ENCODE data around the gene MMP25. TPM values are rescaled to one million over a fixed set of nuclear protein-coding genes. Genes with fewer than 3 reads are reported as not detected.
"Not testable (repeated sequence)": the region's sequence is repeated elsewhere in the genome, so short reads cannot be mapped to it uniquely, and the experiment has no call there.

Gene MMP25
- total RNA-seq, 1 donor from 2014 or later, result 0.89 TPM

GRCh38 chr16:3070608-3071111 lies 24.3 kb downstream of the MMP25 start:
- Histone ChIP-seq H3K79me2 (ENCODE audit: insufficient read depth, low read length) (no peaks in the 10 kb centered on the region), H3K4me1 (ENCODE audit: insufficient read depth, low read length) (peaks cover 1% of the 10 kb centered on the region), H3K27ac (ENCODE audit: low read depth, low read length) (no peak overlapping the region), H3K4me2 (ENCODE audit: low read length) (no peak overlapping the region), H3K4me3 (ENCODE audit: insufficient read depth, low read depth, low read length) (no peak overlapping the region), H3K9ac (ENCODE audit: low read length) (no peak overlapping the region), H4K20me1 (ENCODE audit: insufficient read depth, low read length) (no peaks in the 10 kb centered on the region), H3K9me3 (ENCODE audit: insufficient read depth, low read depth, low read length) (no peaks in the 10 kb centered on the region), H3K27me3 (ENCODE audit: insufficient read depth, low read length) (peaks cover 2% of the 10 kb centered on the region), H3K36me3 (ENCODE audit: insufficient read depth, low read length) (no peaks in the 10 kb centered on the region), H2AFZ (ENCODE audit: low read depth, low read length) (no peak overlapping the region)
- H3K9me3 Mint-ChIP-seq (ENCODE audit: unreplicated experiment), result peaks cover 6% of the 10 kb centered on the region
- FAIRE-seq (no peak), DNase-seq (ENCODE audit: low read depth) (no peak)
- peaks cover 6% of the 10 kb centered on the region for H3K36me3 Mint-ChIP-seq (ENCODE audit: low read depth, unreplicated experiment)
- H3K27me3 Mint-ChIP-seq (ENCODE audit: low read depth, unreplicated experiment), result peaks cover 32% of the 10 kb centered on the region
- no peak overlapping the region for H3K27ac Mint-ChIP-seq (ENCODE audit: unreplicated experiment)
- TF ChIP-seq EZH2 (IDR thresholded peaks at IDR 0.05; ENCODE audit: insufficient read depth, low read length) (no peak), CTCF (IDR thresholded peaks at IDR 0.05; ENCODE audit: insufficient read depth, low read depth, low read length) (no peak)
- peaks cover 3% of the 10 kb centered on the region for H3K4me1 Mint-ChIP-seq (ENCODE audit: low read depth, unreplicated experiment)
- H3K4me3 Mint-ChIP-seq (ENCODE audit: unreplicated experiment), result no peak overlapping the region

- Histone ChIP-seq H3K4me2 (ENCODE audit: low read length) (no peak overlapping the region), H3K36me3 (ENCODE audit: insufficient read depth, low read length) (no peaks in the 10 kb centered on the region), H3K9ac (ENCODE audit: low read length) (no peak overlapping the region), H3K79me2 (ENCODE audit: insufficient read depth, low read length) (no peaks in the 10 kb centered on the region), H3K9me3 (ENCODE audit: insufficient read depth, low read depth, low read length) (no peaks in the 10 kb centered on the region), H4K20me1 (ENCODE audit: insufficient read depth, low read length) (no peaks in the 10 kb centered on the region), H3K4me1 (ENCODE audit: insufficient read depth, low read length) (no peaks in the 10 kb centered on the region), H3K27ac (ENCODE audit: low read depth, low read length) (no peak overlapping the region), H3K27me3 (ENCODE audit: insufficient read depth, low read length) (peaks cover 2% of the 10 kb centered on the region), H2AFZ (ENCODE audit: low read depth, low read length) (no peak overlapping the region), H3K4me3 (ENCODE audit: insufficient read depth, low read depth, low read length) (no peak overlapping the region)
- no peak for TF ChIP-seq EZH2 (IDR thresholded peaks at IDR 0.05; ENCODE audit: insufficient read depth, low read length)
- TF ChIP-seq CTCF (IDR thresholded peaks at IDR 0.05; ENCODE audit: insufficient read depth, low read depth, low read length), result no peak
- Mint-ChIP-seq H3K4me3 (ENCODE audit: unreplicated experiment) (no peak overlapping the region), H3K9me3 (ENCODE audit: unreplicated experiment) (peaks cover 8% of the 10 kb centered on the region), H3K36me3 (ENCODE audit: low read depth, unreplicated experiment) (peaks cover 6% of the 10 kb centered on the region), H3K27ac (ENCODE audit: unreplicated experiment) (no peak overlapping the region), H3K27me3 (ENCODE audit: low read depth, unreplicated experiment) (peaks cover 35% of the 10 kb centered on the region), H3K4me1 (ENCODE audit: low read depth, unreplicated experiment) (peaks cover 3% of the 10 kb centered on the region)
- DNase-seq (ENCODE audit: low read depth), result no peak
- FAIRE-seq, result no peak
These were observed 25.3 kb downstream of the MMP25 start for GRCh38 chr16:3071655-3072054.

- Mint-ChIP-seq H3K27me3 (ENCODE audit: low read depth, unreplicated experiment) (peaks cover 37% of the 10 kb centered on the region), H3K9me3 (ENCODE audit: unreplicated experiment) (peaks cover 13% of the 10 kb centered on the region)
- FAIRE-seq; H3K79me2 ChIP-seq (ENCODE audit: insufficient read depth, low read length); H3K36me3 Mint-ChIP-seq (ENCODE audit: low read depth, unreplicated experiment); DNase-seq (ENCODE audit: low read depth); H4K20me1 ChIP-seq (ENCODE audit: insufficient read depth, low read length); H3K4me3 Mint-ChIP-seq (ENCODE audit: unreplicated experiment); H3K9ac ChIP-seq (ENCODE audit: low read length); H3K27me3 ChIP-seq (ENCODE audit: insufficient read depth, low read length); H3K4me1 ChIP-seq (ENCODE audit: insufficient read depth, low read length); H3K27ac ChIP-seq (ENCODE audit: low read depth, low read length); H3K4me2 ChIP-seq (ENCODE audit: low read length); H3K4me3 ChIP-seq (ENCODE audit: insufficient read depth, low read depth, low read length); H3K27ac Mint-ChIP-seq (ENCODE audit: unreplicated experiment); H2AFZ ChIP-seq (ENCODE audit: low read depth, low read length); H3K36me3 ChIP-seq (ENCODE audit: insufficient read depth, low read length); H3K9me3 ChIP-seq (ENCODE audit: insufficient read depth, low read depth, low read length); H3K4me1 Mint-ChIP-seq (ENCODE audit: low read depth, unreplicated experiment): not testable (repeated sequence)
These were observed 25.8 kb downstream of the MMP25 start for GRCh38 chr16:3072148-3072547.

GRCh38 chr16:3072576-3073263 lies 26.4 kb downstream of the MMP25 start:
- H3K36me3 ChIP-seq (ENCODE audit: insufficient read depth, low read length); H3K4me1 Mint-ChIP-seq (ENCODE audit: low read depth, unreplicated experiment); H3K4me3 Mint-ChIP-seq (ENCODE audit: unreplicated experiment); FAIRE-seq; H3K27ac ChIP-seq (ENCODE audit: low read depth, low read length); H4K20me1 ChIP-seq (ENCODE audit: insufficient read depth, low read length); DNase-seq (ENCODE audit: low read depth); H3K4me2 ChIP-seq (ENCODE audit: low read length); H3K27ac Mint-ChIP-seq (ENCODE audit: unreplicated experiment); H3K4me1 ChIP-seq (ENCODE audit: insufficient read depth, low read length); H3K79me2 ChIP-seq (ENCODE audit: insufficient read depth, low read length); H3K9ac ChIP-seq (ENCODE audit: low read length); H3K36me3 Mint-ChIP-seq (ENCODE audit: low read depth, unreplicated experiment); H3K27me3 ChIP-seq (ENCODE audit: insufficient read depth, low read length); H3K4me3 ChIP-seq (ENCODE audit: insufficient read depth, low read depth, low read length); H3K9me3 ChIP-seq (ENCODE audit: insufficient read depth, low read depth, low read length); H2AFZ ChIP-seq (ENCODE audit: low read depth, low read length): not testable (repeated sequence)
- peaks cover 14% of the 10 kb centered on the region for H3K9me3 Mint-ChIP-seq (ENCODE audit: unreplicated experiment)
- peaks cover 37% of the 10 kb centered on the region for H3K27me3 Mint-ChIP-seq (ENCODE audit: low read depth, unreplicated experiment)
